Tibial artery (tissue), 4 donors: ENCODE data around the gene IVD.

Experiments used
- DNase-seq, 2 donors: peaks; one replicate each; pipeline ENCODE4 v3.0.0-alpha.2; 2019
- H3K27ac ChIP-seq, 2 donors: fragments of 200-600 bp; sonication (generic) in 1 of 2; 1 replicate in 1 of 2; 2 replicates in 1 of 2; pipeline ENCODE4 v1.5.1; 2018 to 2019; ENCODE audit warnings: mild to moderate bottlenecking in 1 of 2
- H3K27me3 ChIP-seq, 2 donors: fragments of 200-600 bp; sonication (generic) in 1 of 2; one replicate each; pipeline versions ENCODE4 v1.5.1 to v1.6.0; 2016 to 2019
- H3K36me3 ChIP-seq, 3 donors: fragments of 200-600 bp; sonication (generic) in 2 of 3; one replicate each; pipeline ENCODE4 v1.5.1; 2016 to 2019; ENCODE audit warnings: mild to moderate bottlenecking in 2 of 3
- H3K4me1 ChIP-seq, 4 donors: fragments of 200-600 bp; sonication (generic) in 2 of 4; 1 replicate in 3 of 4; 2 replicates in 1 of 4; pipeline ENCODE4 v1.5.1; 2016 to 2019
- H3K4me3 ChIP-seq, 2 donors: fragments of 200-600 bp; sonication (generic) in 1 of 2; 1 replicate in 1 of 2; 2 replicates in 1 of 2; pipeline ENCODE4 v1.5.1; 2018 to 2019; ENCODE audit warnings: mild to moderate bottlenecking in 2 of 2
- H3K9me3 ChIP-seq, 3 donors: fragments of 200-600 bp; sonication (generic) in 1 of 3; one replicate each; pipeline ENCODE4 v1.5.1; 2016 to 2019
- intact Hi-C: fragments of 100-400 bp; cut with DNase I; formaldehyde crosslinking; loops from one replicate; pipeline ENCODE4 v1.15.0; 2023; ENCODE audit warnings: low total_unique reads
- TF ChIP-seq, protein P1 (sequence below), 2 experiments: fragments of 200-600 bp in 1 of 2; fragments of 450-650 bp in 1 of 2; IDR thresholded peaks; one replicate each; pipeline ENCODE4 v1.5.1; 2017 to 2019; ENCODE audit warnings: antibody characterized with exemption in 2 of 2, mild to moderate bottlenecking in 1 of 2, moderate library complexity in 1 of 2

Gene IVD

GRCh38 chr15:40443846-40444245 lies 38.3 kb downstream of the IVD start:
- Histone ChIP-seq H3K27me3 (peaks cover 0 to 12% of the 10 kb centered on the region in 2 donors), H3K4me1 (peaks cover 0 to 45% (median 29%) of the 10 kb centered on the region in 4 donors), H3K27ac (no peak overlapping the region), H3K9me3 (no peaks in the 10 kb centered on the region), H3K36me3 (no peaks in the 10 kb centered on the region), H3K4me3 (no peak overlapping the region)
- no peak for DNase-seq
- TF ChIP-seq, protein P1, sequence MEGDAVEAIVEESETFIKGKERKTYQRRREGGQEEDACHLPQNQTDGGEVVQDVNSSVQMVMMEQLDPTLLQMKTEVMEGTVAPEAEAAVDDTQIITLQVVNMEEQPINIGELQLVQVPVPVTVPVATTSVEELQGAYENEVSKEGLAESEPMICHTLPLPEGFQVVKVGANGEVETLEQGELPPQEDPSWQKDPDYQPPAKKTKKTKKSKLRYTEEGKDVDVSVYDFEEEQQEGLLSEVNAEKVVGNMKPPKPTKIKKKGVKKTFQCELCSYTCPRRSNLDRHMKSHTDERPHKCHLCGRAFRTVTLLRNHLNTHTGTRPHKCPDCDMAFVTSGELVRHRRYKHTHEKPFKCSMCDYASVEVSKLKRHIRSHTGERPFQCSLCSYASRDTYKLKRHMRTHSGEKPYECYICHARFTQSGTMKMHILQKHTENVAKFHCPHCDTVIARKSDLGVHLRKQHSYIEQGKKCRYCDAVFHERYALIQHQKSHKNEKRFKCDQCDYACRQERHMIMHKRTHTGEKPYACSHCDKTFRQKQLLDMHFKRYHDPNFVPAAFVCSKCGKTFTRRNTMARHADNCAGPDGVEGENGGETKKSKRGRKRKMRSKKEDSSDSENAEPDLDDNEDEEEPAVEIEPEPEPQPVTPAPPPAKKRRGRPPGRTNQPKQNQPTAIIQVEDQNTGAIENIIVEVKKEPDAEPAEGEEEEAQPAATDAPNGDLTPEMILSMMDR (IDR thresholded peaks at IDR 0.05), result no peak
- intact Hi-C loops, result loop anchor here (10.0 kb wide), 2 partner anchors 61 to 121 kb away; partner anchors contain the start of genes CCDC32 and RPUSD2

DNA sequence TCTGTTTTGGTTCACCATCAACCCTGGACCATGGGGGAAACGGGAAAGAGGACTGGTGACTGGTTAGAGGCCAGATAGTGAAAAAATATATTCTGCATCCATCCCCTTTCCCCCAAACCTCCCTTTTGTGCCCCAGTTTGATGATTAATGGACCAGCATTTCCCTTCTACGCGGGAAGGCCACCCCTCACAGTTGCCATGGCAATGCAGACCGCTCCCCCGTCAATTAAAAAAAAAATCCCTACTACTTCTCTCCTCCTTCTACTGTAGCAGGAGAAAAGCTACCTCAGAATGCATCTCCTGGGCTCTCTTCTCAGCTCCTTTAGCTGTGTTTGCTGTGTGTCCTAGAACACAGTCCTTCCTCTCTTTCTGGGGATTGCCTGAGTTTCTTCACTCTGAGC lies 39.1 kb downstream of the IVD start:
- no peak overlapping the region for H3K4me3 ChIP-seq
- H3K27ac ChIP-seq, result no peak overlapping the region
- TF ChIP-seq, protein P1 (IDR thresholded peaks at IDR 0.05), result no peak
- DNase-seq, result no peak
- peaks cover 0 to 36% (median 27%) of the 10 kb centered on the region in 4 donors for H3K4me1 ChIP-seq
- H3K36me3 ChIP-seq, result no peaks in the 10 kb centered on the region
- H3K27me3 ChIP-seq, result peaks cover 0 to 6% of the 10 kb centered on the region in 2 donors
- H3K9me3 ChIP-seq, result no peaks in the 10 kb centered on the region
- intact Hi-C loops, result loop anchor here (10.0 kb wide), 2 partner anchors 60 to 120 kb away; partner anchors contain the start of genes CCDC32 and RPUSD2

- Histone ChIP-seq H3K27me3 (no peaks in the 10 kb centered on the region), H3K4me3 (no peak overlapping the region), H3K27ac (no peak overlapping the region)
Measured at GRCh38 chr15:40445421-40445922, 39.9 kb downstream of the IVD start.

DNA sequence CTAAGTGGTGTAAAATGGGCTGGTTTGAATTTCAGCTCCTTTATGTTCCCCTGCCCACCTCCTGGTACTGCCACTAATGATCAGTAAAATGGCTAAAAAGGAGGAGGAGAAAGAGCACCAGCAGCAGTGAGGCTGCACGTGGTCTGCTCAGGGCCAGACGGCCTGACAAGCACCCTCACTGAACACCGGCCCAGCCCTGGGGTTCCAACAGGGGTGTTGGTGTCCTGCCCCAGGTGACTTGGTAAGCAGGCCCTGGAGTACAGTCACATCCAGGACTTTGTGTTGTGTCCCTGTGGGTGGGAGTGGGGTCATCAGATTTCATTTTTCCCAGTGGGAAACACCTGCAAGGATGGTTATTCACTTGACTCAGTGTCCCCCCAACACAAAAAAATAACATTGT lies 40.5 kb downstream of the IVD start:
- Histone ChIP-seq H3K27ac (no peak overlapping the region), H3K27me3 (no peaks in the 10 kb centered on the region), H3K4me3 (no peak overlapping the region), H3K36me3 (no peaks in the 10 kb centered on the region), H3K4me1 (peaks cover 0 to 31% (median 19%) of the 10 kb centered on the region in 4 donors), H3K9me3 (no peaks in the 10 kb centered on the region)
- intact Hi-C loops, result loop anchor here (10.0 kb wide), 2 partner anchors 59 to 119 kb away; partner anchors contain the start of genes CCDC32 and RPUSD2
- TF ChIP-seq, protein P1 (IDR thresholded peaks at IDR 0.05), result no peak
- no peak for DNase-seq

More at GRCh38 chr15:40445421-40445922, 39.9 kb downstream of the IVD start:
- intact Hi-C loops, result loop anchor here (10.0 kb wide), 2 partner anchors 59 to 119 kb away; partner anchors contain the start of genes CCDC32 and RPUSD2
- TF ChIP-seq, protein P1 (IDR thresholded peaks at IDR 0.05), result no peak
- Histone ChIP-seq H3K36me3 (no peaks in the 10 kb centered on the region), H3K9me3 (no peaks in the 10 kb centered on the region), H3K4me1 (peaks cover 0 to 31% (median 19%) of the 10 kb centered on the region in 4 donors)
- DNase-seq, result no peak

DNA sequence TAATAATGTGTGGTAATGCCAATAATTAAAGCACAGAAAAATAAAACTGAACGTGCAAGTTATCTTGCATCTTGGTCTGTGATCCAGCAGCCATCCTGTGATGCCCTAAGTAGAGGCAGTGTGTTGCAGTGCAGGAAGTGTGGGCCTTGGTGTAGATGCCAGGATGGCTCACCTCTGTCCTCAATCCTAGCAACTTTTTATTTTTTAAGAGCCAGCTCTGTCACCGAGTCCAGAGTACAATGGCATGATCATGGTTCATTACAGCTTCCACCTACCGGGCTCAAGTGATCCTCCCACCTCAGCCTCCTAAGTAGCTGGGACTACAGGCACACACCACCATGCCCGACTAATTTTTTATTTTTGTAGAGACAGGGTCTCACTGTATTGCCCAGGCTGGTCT lies 42.8 kb downstream of the IVD start:
- Histone ChIP-seq H3K9me3 (no peaks in the 10 kb centered on the region), H3K36me3 (no peaks in the 10 kb centered on the region), H3K27me3 (no peaks in the 10 kb centered on the region), H3K27ac (no peak overlapping the region), H3K4me3 (no peak overlapping the region), H3K4me1 (peaks cover 0 to 21% (median 8%) of the 10 kb centered on the region in 4 donors)
- intact Hi-C loops, result loop anchor here (10.0 kb wide), 2 partner anchors 56 to 116 kb away; partner anchors contain the start of genes CCDC32 and RPUSD2
- TF ChIP-seq, protein P1 (IDR thresholded peaks at IDR 0.05), result no peak
- DNase-seq, result no peak
